ENCODE results near the gene REM2. TPM values are rescaled to one million over a fixed set of nuclear protein-coding genes. Genes with fewer than 3 reads are reported as not detected.
"Not testable (repeated sequence)": the region's sequence is repeated elsewhere in the genome, so short reads cannot be mapped to it uniquely, and the experiment has no call there.

The REM2 gene
- total RNA-seq, 1 donor from 2014 or later: 3.0 TPM

DNA sequence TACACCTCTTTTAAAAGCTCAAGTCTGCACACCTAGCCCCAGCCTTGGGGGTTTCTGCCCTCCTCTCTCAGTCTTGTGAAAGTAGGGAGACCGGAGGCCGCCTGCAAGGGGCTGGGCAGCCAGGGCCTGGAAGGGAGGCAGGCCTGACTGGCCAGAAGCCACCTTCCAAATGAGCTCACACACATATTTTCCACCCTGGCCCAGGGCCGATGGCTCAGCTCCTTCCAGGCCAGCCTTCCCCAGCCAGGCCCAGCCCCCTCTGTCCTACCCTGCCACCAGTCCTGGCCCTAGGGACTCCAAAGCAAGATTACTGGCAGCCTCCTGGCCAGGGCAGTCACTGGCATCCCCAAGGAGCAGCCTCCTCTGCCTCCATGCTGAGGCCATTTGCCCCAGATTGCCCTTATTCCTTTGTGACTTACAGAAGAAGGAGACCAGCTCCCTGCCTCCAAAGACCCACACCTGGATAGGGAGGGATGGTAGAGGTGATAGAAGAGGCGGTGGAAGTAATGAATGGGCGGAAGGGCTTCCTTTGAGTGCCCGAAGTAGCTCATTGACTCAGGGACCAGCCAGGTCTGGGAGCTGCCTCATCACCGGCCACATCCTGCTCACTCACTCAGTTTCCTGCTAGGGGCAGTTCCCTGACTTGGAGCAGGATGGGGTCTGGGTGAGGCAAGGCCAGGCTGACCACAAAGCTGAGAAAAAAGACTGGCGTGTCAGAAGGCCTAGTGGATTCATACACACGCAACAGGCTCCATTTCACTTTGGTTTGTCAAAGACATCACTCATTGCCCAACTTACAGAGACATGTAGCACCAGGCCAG lies 31.9 kb upstream of the REM2 start:
- Mint-ChIP-seq H3K27ac (ENCODE audit: unreplicated experiment) (no peak overlapping the region), H3K36me3 (ENCODE audit: low read depth) (no peaks in the 10 kb centered on the region), H3K9me3 (no peaks in the 10 kb centered on the region), H3K27me3 (ENCODE audit: low read depth) (no peaks in the 10 kb centered on the region), H3K4me3 (no peak overlapping the region), H3K4me1 (peaks cover 28% of the 10 kb centered on the region)
- TF ChIP-seq, protein P1, sequence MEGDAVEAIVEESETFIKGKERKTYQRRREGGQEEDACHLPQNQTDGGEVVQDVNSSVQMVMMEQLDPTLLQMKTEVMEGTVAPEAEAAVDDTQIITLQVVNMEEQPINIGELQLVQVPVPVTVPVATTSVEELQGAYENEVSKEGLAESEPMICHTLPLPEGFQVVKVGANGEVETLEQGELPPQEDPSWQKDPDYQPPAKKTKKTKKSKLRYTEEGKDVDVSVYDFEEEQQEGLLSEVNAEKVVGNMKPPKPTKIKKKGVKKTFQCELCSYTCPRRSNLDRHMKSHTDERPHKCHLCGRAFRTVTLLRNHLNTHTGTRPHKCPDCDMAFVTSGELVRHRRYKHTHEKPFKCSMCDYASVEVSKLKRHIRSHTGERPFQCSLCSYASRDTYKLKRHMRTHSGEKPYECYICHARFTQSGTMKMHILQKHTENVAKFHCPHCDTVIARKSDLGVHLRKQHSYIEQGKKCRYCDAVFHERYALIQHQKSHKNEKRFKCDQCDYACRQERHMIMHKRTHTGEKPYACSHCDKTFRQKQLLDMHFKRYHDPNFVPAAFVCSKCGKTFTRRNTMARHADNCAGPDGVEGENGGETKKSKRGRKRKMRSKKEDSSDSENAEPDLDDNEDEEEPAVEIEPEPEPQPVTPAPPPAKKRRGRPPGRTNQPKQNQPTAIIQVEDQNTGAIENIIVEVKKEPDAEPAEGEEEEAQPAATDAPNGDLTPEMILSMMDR (conservative IDR thresholded peaks at IDR 0.05): no peak
- no peak for DNase-seq (ENCODE audit: low read depth, low spot score)

DNA sequence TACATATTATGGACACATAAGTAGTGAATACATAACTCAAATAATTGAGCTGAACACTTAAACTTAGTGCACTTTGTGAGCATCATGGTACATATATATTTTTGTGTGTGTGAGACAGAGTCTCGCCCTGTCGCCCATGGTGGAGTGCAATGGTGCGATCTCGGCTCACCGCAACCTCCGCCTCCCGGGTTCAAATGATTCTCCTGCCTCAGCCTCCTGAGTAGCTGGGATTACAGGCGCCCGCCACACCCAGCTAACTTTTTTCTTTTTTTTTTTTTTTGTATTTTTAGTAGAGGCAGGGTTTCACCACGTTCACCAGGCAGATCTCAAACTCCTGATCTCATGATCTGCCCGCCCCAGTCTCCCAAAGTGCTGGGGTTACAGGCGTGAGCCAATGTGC lies 30.8 kb upstream of the REM2 start:
- not testable (repeated sequence) for H3K9me3 Mint-ChIP-seq; H3K4me3 Mint-ChIP-seq; H3K27ac Mint-ChIP-seq (ENCODE audit: unreplicated experiment); DNase-seq (ENCODE audit: low read depth, low spot score); H3K36me3 Mint-ChIP-seq (ENCODE audit: low read depth); H3K27me3 Mint-ChIP-seq (ENCODE audit: low read depth)
- H3K4me1 Mint-ChIP-seq: peaks cover 24% of the 10 kb centered on the region

DNA sequence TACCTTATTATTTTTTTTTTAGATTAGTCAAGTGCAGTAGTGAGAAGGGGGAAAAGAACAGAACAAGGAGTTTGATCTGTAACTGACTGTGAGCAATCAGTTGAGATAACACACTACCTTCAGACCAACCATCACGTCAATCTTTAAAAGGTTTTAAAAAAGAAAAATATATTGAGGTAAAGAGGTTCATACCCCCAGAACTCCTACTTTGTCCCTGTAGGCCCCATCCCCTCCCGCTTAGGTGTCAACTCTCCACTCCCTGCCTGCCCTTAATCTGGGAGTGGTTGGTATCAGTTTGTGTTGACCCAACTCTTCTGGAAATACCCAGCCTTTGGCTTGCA lies 30.5 kb upstream of the REM2 start:
- H3K9me3 Mint-ChIP-seq: no peaks in the 10 kb centered on the region
- no peak for DNase-seq (ENCODE audit: low read depth, low spot score)
- H3K36me3 Mint-ChIP-seq (ENCODE audit: low read depth): no peaks in the 10 kb centered on the region
- H3K27me3 Mint-ChIP-seq (ENCODE audit: low read depth): no peaks in the 10 kb centered on the region
- TF ChIP-seq, protein P1 (conservative IDR thresholded peaks at IDR 0.05): no peak
- peak overlapping the region; percentile 73 for H3K4me3 Mint-ChIP-seq
- H3K4me1 Mint-ChIP-seq: peaks cover 22% of the 10 kb centered on the region
- H3K27ac Mint-ChIP-seq (ENCODE audit: unreplicated experiment): no peak overlapping the region

DNA sequence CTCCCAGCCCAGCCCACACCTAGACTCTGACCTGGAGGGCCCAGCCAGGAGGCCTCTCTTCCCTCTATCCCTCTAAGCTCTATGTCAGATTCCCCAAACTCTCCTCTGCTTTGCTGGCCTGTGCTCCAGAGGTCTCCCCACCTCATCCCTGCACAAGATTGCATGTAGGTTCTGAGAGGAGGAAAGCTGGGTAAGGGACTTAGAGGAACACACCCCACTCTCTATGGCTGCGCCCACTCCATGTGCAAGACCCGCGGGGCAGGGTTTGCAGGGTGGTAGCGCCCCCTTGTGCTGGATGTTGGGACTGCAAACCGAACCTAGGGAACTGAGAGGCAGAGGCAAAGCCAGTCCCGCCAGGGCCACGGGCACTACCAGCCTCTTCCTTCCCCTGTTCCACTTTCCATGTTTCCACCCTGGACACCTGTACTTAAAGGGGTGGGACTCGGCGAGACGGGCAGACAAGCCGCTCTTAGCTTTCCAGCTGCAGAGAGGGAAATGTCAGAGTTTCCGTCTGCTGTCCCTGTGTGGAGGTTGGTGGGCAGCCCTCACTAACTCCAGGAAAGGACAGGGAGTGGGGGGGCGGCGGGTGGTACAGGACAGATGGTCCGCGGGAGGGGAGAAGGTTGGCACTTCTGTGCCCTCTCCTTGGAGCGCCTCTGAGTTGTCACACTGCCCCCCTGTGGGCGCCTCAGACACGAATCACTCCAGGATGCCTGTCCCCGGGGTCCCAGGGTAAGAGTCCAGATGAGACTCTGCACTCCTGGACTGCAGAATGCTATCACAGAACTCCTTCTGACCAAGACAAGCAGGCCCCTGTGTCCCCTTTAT lies 29.9 kb upstream of the REM2 start:
- peak; percentile 99 for DNase-seq (ENCODE audit: low read depth, low spot score)
- Mint-ChIP-seq H3K4me3 (peak overlapping the region; percentile 73), H3K4me1 (peaks cover 16% of the 10 kb centered on the region), H3K9me3 (no peaks in the 10 kb centered on the region), H3K27ac (ENCODE audit: unreplicated experiment) (peak overlapping the region; percentile 91), H3K36me3 (ENCODE audit: low read depth) (no peaks in the 10 kb centered on the region), H3K27me3 (ENCODE audit: low read depth) (no peaks in the 10 kb centered on the region)
- TF ChIP-seq, protein P1 (conservative IDR thresholded peaks at IDR 0.05): peak; percentile 93

DNA sequence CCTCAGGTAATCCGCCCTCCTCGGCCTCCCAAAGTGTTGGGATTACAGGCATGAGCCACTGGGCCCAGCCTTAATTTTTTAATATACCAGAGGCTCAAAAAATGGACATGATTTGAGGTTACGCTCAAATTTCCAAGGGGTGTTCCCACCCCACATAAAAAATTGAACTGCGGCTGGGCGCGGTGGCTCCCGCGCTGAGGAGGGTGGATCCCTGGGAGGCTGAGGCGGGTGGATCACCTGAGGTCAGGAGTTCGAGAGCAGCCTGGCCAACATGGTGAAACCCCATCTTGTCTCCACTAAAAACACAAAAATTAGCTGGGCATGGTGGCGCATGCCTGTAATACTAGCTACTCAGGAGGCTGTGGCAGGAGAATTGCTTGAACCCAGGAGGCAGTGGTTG lies 28.7 kb upstream of the REM2 start:
- DNase-seq (ENCODE audit: low read depth, low spot score): not testable (repeated sequence)

DNA sequence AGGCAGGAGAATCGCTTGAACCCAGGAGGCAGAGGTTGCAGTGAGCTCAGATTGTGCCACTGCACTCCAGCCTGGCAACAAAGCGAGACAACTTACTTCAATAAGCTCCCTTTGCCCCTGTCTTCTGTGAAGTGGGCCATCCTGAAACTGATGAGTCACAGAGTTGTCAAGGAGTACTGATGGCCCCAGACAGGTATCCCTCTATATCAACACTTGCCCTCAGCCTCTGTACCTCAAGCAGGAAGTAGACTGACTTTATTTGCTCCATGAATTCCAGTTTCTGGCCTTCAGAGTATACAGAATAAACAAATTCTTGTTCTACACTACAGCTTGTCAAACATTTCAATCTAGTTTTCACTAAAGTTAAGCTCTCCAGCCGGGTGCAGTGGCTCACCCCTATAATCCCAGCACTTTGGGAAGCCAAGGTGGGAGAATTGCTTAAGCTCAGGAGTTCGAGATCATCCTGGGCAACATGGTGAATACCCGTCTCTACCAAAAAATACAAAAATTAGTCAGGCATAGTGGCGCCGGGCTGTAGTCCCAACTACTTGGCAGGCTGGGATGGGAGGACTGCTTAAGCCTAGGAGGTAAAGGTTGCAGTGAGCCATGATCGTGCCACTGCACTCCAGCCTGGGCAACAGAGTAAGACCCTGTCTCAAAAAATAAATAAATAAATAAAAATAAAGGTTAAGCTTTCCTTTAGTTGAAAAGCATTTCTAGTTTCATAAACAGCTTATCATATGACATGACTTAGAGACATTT lies 27.9 kb upstream of the REM2 start:
- Mint-ChIP-seq H3K36me3 (ENCODE audit: low read depth) (no peaks in the 10 kb centered on the region), H3K9me3 (no peaks in the 10 kb centered on the region), H3K27me3 (ENCODE audit: low read depth) (no peaks in the 10 kb centered on the region), H3K4me3 (no peak overlapping the region), H3K4me1 (peaks cover 7% of the 10 kb centered on the region), H3K27ac (ENCODE audit: unreplicated experiment) (no peak overlapping the region)
- TF ChIP-seq, protein P1 (conservative IDR thresholded peaks at IDR 0.05): no peak
- no peak for DNase-seq (ENCODE audit: low read depth, low spot score)

More for the DNA sequence above, 28.7 kb upstream of the REM2 start:
- not testable (repeated sequence) for H3K27me3 Mint-ChIP-seq (ENCODE audit: low read depth); H3K9me3 Mint-ChIP-seq; H3K4me3 Mint-ChIP-seq; H3K27ac Mint-ChIP-seq (ENCODE audit: unreplicated experiment); H3K4me1 Mint-ChIP-seq; H3K36me3 Mint-ChIP-seq (ENCODE audit: low read depth)

Data from neural crest cell (in vitro differentiated cells).